WERI-Rb-1 (cell line): ENCODE results near the gene KDM8.
"Not testable (repeated sequence)": the region's sequence is repeated elsewhere in the genome, so short reads cannot be mapped to it uniquely, and the experiment has no call there.

Experiments
- DNase-seq: peaks from one replicate; pipeline ENCODE4 v3.0.0-alpha.2; 2020
- H3K27ac ChIP-seq: fragments of 250-450 bp; sonication (Bioruptor Pico); 2 replicates; pipeline ENCODE4 v1.5.1; 2020; ENCODE audit warnings: mild to moderate bottlenecking, moderate library complexity
- H3K27me3 ChIP-seq: fragments of 250-450 bp; sonication (Bioruptor Pico); 2 replicates; pipeline ENCODE4 v1.5.1; 2021; ENCODE audit warnings: mild to moderate bottlenecking, low read depth, moderate library complexity; ENCODE audit not compliant: insufficient read depth, severe bottlenecking
- H3K36me3 ChIP-seq: fragments of 250-450 bp; sonication (Bioruptor Pico); 2 replicates; pipeline ENCODE4 v1.5.1; 2020; ENCODE audit warnings: mild to moderate bottlenecking, moderate library complexity
- H3K4me3 ChIP-seq: 2 replicates; pipeline ENCODE4 v1.5.1; 2011; ENCODE audit warnings: low read depth, mild to moderate bottlenecking, control low read depth, low read length
- H3K9me3 ChIP-seq: fragments of 250-450 bp; sonication (Bioruptor Pico); 2 replicates; pipeline ENCODE4 v1.5.1; 2021; ENCODE audit warnings: mild to moderate bottlenecking, moderate library complexity; ENCODE audit not compliant: severe bottlenecking
- CTCF ChIP-seq: IDR thresholded peaks from 2 replicates; pipeline ENCODE4 v1.5.1; 2011; ENCODE audit warnings: low read depth, mild to moderate bottlenecking, control low read depth, inconsistent platforms, low read length

KDM8 gene

GRCh38 chr16:27258241-27258734 is 55.0 kb downstream of the KDM8 start:
- Histone ChIP-seq H3K27ac (no peak overlapping the region), H3K4me3 (no peak overlapping the region), H3K36me3 (no peaks in the 10 kb centered on the region), H3K27me3 (no peaks in the 10 kb centered on the region), H3K9me3 (no peaks in the 10 kb centered on the region)
- DNase-seq, result no peak
- no peak for TF ChIP-seq CTCF

DNA sequence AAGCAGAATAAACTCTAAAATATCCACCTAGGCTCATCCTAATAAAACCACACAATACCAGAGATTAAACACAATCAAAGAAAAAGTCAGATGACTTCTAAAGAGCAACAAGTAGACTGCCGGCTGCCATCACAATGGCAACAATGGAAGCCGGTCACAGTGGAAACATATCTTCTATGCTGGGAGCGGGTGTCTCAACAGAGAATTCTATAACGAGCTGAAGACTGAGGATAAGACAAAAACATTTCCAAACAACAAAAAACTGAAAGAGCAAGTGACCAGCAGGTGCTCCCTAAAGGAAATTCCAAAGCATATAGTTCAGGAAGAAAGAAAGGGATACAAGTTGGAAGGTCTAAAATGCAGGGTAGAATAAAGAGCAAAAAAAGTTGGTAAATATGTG is 56.4 kb downstream of the KDM8 start:
- DNase-seq, result no peak

GRCh38 chr16:27262904-27263423 is 59.6 kb downstream of the KDM8 start:
- H3K9me3 ChIP-seq, H3K4me3 ChIP-seq, H3K36me3 ChIP-seq, DNase-seq, H3K27me3 ChIP-seq, H3K27ac ChIP-seq: not testable (repeated sequence)

More for the DNA sequence above, 56.4 kb downstream of the KDM8 start:
- Histone ChIP-seq H3K9me3 (no peaks in the 10 kb centered on the region), H3K4me3 (no peak overlapping the region), H3K27ac (no peak overlapping the region), H3K36me3 (no peaks in the 10 kb centered on the region), H3K27me3 (no peaks in the 10 kb centered on the region)
- TF ChIP-seq CTCF, result no peak

GRCh38 chr16:27264151-27264550 is 60.8 kb downstream of the KDM8 start:
- H3K36me3 ChIP-seq, result no peaks in the 10 kb centered on the region
- no peaks in the 10 kb centered on the region for H3K27me3 ChIP-seq
- no peaks in the 10 kb centered on the region for H3K9me3 ChIP-seq
- no peak for DNase-seq
- H3K4me3 ChIP-seq, result no peak overlapping the region
- H3K27ac ChIP-seq, result no peak overlapping the region
- TF ChIP-seq CTCF, result no peak

DNA sequence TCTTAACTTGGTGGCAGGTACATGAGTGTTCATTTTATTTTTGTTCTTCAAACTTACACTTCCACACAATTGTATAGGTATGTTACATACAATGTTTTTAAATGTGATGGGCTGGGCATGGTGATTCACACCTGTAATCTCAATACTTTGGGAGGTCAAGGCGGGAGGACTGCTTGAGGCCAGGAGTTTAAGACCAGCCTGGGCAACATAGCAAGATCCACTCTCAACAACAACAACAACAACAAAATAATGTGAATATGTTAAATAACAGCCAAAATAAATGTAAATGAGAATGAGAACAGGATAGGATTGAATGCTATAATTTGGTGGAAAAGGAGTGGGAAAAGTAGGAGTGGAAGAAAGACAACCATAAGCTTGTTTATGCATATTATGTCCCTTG is 62.7 kb downstream of the KDM8 start:
- Histone ChIP-seq H3K36me3 (no peaks in the 10 kb centered on the region), H3K27me3 (no peaks in the 10 kb centered on the region), H3K27ac (no peak overlapping the region), H3K9me3 (no peaks in the 10 kb centered on the region), H3K4me3 (no peak overlapping the region)
- no peak for TF ChIP-seq CTCF
- no peak for DNase-seq

- Histone ChIP-seq H3K36me3 (no peaks in the 10 kb centered on the region), H3K27ac (no peak overlapping the region), H3K9me3 (no peaks in the 10 kb centered on the region), H3K4me3 (no peak overlapping the region), H3K27me3 (no peaks in the 10 kb centered on the region)
- no peak for DNase-seq
- TF ChIP-seq CTCF, result no peak
These were observed 63.8 kb downstream of the KDM8 start for GRCh38 chr16:27267037-27267677.
